ENCODE data around the gene TIMM8B.

DNA sequence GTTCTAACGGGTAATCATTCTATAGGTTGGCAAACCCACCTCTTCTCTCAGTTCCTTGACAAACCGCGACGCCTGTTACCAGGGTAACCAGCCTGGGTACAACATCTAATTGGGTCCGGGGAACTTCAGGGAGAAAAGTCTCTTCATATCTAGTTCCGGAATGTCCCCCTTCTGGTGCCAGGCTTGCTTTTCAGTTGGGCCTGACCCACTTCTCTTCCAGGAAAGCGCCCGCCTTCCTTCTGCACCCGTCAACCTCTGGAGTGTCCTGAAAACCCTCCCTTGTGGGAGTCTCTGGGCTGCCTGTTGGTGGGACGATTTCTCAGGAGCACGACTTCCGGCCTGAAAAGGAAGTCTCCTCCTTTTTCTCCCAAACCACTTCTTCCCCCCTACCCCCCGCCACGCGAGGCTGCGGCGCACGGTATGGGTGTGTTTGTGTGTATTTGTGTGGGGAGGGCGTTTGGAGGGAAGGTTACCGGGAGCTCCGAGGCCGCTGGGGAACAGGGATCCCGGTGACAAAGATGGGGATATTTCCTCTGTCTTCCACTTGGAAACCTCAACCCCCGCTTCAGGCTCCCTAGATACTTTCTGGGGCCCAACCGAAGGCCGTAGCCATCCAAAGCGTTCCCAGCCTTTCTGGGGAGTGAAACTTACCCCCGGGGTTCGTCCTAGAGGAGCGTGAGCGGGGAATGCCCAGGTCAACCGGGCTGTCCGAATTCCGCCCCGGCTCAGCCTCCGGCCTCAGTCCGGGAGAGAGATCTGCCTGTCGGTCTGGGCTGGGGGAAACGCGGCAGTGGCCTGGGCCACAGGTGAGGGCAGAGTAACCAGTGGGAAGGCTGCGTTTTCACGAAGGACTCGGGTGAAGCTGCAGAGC, 12.4 kb downstream of the TIMM8B start, which contains the start of the genes NKAPD1 and PIH1D2:
- TF ChIP-seq, protein P1, sequence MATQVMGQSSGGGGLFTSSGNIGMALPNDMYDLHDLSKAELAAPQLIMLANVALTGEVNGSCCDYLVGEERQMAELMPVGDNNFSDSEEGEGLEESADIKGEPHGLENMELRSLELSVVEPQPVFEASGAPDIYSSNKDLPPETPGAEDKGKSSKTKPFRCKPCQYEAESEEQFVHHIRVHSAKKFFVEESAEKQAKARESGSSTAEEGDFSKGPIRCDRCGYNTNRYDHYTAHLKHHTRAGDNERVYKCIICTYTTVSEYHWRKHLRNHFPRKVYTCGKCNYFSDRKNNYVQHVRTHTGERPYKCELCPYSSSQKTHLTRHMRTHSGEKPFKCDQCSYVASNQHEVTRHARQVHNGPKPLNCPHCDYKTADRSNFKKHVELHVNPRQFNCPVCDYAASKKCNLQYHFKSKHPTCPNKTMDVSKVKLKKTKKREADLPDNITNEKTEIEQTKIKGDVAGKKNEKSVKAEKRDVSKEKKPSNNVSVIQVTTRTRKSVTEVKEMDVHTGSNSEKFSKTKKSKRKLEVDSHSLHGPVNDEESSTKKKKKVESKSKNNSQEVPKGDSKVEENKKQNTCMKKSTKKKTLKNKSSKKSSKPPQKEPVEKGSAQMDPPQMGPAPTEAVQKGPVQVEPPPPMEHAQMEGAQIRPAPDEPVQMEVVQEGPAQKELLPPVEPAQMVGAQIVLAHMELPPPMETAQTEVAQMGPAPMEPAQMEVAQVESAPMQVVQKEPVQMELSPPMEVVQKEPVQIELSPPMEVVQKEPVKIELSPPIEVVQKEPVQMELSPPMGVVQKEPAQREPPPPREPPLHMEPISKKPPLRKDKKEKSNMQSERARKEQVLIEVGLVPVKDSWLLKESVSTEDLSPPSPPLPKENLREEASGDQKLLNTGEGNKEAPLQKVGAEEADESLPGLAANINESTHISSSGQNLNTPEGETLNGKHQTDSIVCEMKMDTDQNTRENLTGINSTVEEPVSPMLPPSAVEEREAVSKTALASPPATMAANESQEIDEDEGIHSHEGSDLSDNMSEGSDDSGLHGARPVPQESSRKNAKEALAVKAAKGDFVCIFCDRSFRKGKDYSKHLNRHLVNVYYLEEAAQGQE (tag by site-specific recombination; IDR thresholded peaks at IDR 0.05) = peak; percentile 16; the same call in 1 of the 2 replicates
- TF ChIP-seq, protein P2, sequence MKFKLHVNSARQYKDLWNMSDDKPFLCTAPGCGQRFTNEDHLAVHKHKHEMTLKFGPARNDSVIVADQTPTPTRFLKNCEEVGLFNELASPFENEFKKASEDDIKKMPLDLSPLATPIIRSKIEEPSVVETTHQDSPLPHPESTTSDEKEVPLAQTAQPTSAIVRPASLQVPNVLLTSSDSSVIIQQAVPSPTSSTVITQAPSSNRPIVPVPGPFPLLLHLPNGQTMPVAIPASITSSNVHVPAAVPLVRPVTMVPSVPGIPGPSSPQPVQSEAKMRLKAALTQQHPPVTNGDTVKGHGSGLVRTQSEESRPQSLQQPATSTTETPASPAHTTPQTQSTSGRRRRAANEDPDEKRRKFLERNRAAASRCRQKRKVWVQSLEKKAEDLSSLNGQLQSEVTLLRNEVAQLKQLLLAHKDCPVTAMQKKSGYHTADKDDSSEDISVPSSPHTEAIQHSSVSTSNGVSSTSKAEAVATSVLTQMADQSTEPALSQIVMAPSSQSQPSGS (tag by site-specific recombination; IDR thresholded peaks at IDR 0.05; ENCODE audit: low read depth) = no peak
- TF ChIP-seq CTCF (tag by site-specific recombination; IDR thresholded peaks at IDR 0.05) = peak; percentile 60; the same call in 1 of the 2 replicates
- TF ChIP-seq ZNF274 (IDR thresholded peaks at IDR 0.05; ENCODE audit: low read length) = no peak
- no peak for TF ChIP-seq ZNF274 (tag by site-specific recombination; IDR thresholded peaks at IDR 0.05; ENCODE audit: borderline replicate concordance)
- TF ChIP-seq ZNF24 (tag by site-specific recombination; IDR thresholded peaks at IDR 0.05) = peak; percentile 86
- TF ChIP-seq ZNF391 (tag by site-specific recombination; IDR thresholded peaks at IDR 0.05; ENCODE audit: borderline replicate concordance, low read depth) = peak; percentile 80; the same call in 1 of the 2 replicates

Data from HEK293 (cell line).